K562 (cell line): ENCODE data around the gene DNAAF3. TPM values are rescaled to one million over a fixed set of nuclear protein-coding genes. Genes with fewer than 3 reads are reported as not detected.

Source experiments
- ASH1L ChIP-seq: fragments of 450-650 bp; IDR thresholded peaks from 2 replicates; pipeline ENCODE4 v1.6.1; 2018; ENCODE audit warnings: borderline replicate concordance, mild to moderate bottlenecking, low read depth; ENCODE audit not compliant: partially characterized antibody
- EP300 ChIP-seq: IDR thresholded peaks from 2 replicates; pipeline ENCODE4 v1.6.1; 2012; ENCODE audit warnings: low read length, improper control_type of control experiment
- HNRNPUL1 ChIP-seq: fragments of 200-400 bp; formaldehyde crosslinking; IDR thresholded peaks from 2 replicates; pipeline ENCODE4 v1.6.1; 2017; ENCODE audit warnings: low read length
- MIER1 ChIP-seq: fragments of 450-650 bp; IDR thresholded peaks from 2 replicates; pipeline ENCODE4 v1.6.1; 2016; ENCODE audit warnings: antibody characterized with exemption, mild to moderate bottlenecking, low read depth
- POLR2A ChIP-seq: fragments of 450-650 bp; conservative IDR thresholded peaks from 2 replicates; pipeline ENCODE4 v1.6.1; 2016
- TCF3 ChIP-seq: sonication (generic); formaldehyde crosslinking; IDR thresholded peaks from 2 replicates; pipeline ENCODE4 v1.4.0; 2020; ENCODE audit warnings: mild to moderate bottlenecking, missing genetic modification reagents
- ZFP1 ChIP-seq: fragments of 450-650 bp; formaldehyde crosslinking; IDR thresholded peaks from 2 replicates; pipeline ENCODE4 v1.4.0; 2020; ENCODE audit warnings: mild to moderate bottlenecking, mixed read lengths
- ZNF699 ChIP-seq: fragments of 250-450 bp; sonication (Bioruptor Pico); IDR thresholded peaks from 2 replicates; pipeline ENCODE4 v1.8.0; 2021; ENCODE audit warnings: mild to moderate bottlenecking, moderate library complexity; ENCODE audit not compliant: insufficient replicate concordance
- polyA plus RNA-seq, 8 experiments: library from polyadenylated mRNA; depleted of rRNA in 4 of 8; stranded (reverse) in 5 of 8; unstranded in 3 of 8; fragments of >200 nt; fragmentation: Nextera tagmentation in 2 of 8; fragmentation: Illumina TruSeq in 1 of 8; extraction: Ambion mirVana in 2 of 8; extraction: Trizol in 1 of 8; gene quantifications; 2 replicates each; pipeline versions ENCODE4 v1.2.1 to v1.2.3, GENCODE V29; 2011 to 2014; ENCODE audit warnings: inconsistent platforms in 1 of 8, missing spikeins in 1 of 8
- total RNA-seq, 7 experiments: library from RNA; depleted of rRNA in 6 of 7; stranded (reverse); fragments of >200 nt in 6 of 7; fragmentation: Illumina TruSeq in 2 of 7; extraction: Trizol in 2 of 7; gene quantifications; 2 replicates each; pipeline versions ENCODE4 v1.2.1 to v1.2.3, GENCODE V29; 2011 to 2021; ENCODE audit warnings: low replicate concordance in 1 of 7
- TF ChIP-seq, protein P1 (sequence below): fragments of 450-650 bp; formaldehyde crosslinking; IDR thresholded peaks from 2 replicates; pipeline ENCODE4 v1.4.0; 2022; ENCODE audit warnings: mild to moderate bottlenecking, moderate library complexity
- TF ChIP-seq, protein P2 (sequence below): fragments of 250-450 bp; sonication (Bioruptor Pico); IDR thresholded peaks from 2 replicates; pipeline ENCODE4 v1.9.0; 2021; ENCODE audit warnings: mild to moderate bottlenecking
- TF ChIP-seq, protein P3 (sequence below): fragments of 250-450 bp; sonication (Bioruptor Pico); IDR thresholded peaks from 2 replicates; pipeline ENCODE4 v1.4.0; 2020
- TF ChIP-seq, protein P4 (sequence below): fragments of 450-650 bp; IDR thresholded peaks from one replicate; pipeline ENCODE4 v1.6.1; 2018; ENCODE audit warnings: mild to moderate bottlenecking, moderate library complexity; ENCODE audit not compliant: partially characterized antibody
- TF ChIP-seq, protein P5 (sequence below): fragments of 450-650 bp; IDR thresholded peaks from 2 replicates; pipeline ENCODE4 v1.6.1; 2014; ENCODE audit warnings: low read depth, mild to moderate bottlenecking, moderate library complexity, borderline replicate concordance

Gene DNAAF3
- total and polyA plus RNA-seq, 9 of the 15 experiments (the other 6 are each of a cell fraction or from before 2014, with no cell fraction given): 21.6 to 61.5 (median 43.0) TPM

DNA sequence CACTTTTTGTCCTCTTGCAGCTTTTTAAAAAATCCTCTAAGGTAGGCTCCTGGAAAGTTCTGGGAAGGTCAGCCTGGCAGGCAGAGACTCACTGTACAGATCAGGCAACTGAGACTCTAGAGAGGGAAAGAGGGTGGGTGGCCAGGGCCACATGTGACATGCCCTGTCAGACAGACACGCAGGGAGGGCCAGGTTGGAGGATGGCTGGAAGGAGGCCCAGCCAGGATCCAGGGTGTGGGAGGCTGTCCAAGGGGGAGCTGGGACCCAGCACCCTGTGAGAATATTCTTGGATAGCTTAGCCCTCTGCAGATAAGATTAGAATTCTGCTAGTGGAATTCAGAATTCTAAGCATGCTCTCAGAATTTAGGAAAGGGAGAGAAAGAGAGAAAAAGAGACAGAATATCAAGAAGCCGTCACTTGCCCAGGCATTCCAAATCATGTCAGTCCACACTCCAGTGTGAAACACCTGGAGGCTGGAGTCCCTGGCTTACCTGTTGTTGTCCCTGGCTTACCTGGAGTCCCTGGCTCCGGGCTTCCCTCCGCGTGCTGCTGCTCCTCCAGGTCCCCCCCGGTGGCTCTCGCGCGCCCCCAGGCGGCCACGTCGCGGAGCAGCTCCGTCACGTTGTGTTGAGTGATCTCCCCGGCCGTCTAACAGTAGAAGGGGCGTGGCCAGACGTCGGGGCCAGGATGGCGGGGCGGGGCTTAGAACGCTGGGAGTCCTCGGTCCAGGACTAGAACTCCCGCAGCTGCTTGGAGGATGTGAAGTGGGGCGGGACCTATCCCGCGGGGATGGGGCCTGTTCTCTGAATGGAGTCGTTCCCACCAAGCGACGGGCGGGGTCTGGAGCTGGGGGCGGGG is 6.1 kb downstream of the DNAAF3 start (continued):
- TF ChIP-seq HNRNPUL1 (no peak), ZNF699 (CRISPR knock-in tag) (no peak), ZFP1 (no peak), POLR2A (no peak), MIER1 (no peak), TCF3 (peak; percentile 29; the same call in 1 of the 2 replicates), EP300 (peak; percentile 32; the same call in 1 of the 2 replicates), ASH1L (no peak)
- TF ChIP-seq, protein P1, sequence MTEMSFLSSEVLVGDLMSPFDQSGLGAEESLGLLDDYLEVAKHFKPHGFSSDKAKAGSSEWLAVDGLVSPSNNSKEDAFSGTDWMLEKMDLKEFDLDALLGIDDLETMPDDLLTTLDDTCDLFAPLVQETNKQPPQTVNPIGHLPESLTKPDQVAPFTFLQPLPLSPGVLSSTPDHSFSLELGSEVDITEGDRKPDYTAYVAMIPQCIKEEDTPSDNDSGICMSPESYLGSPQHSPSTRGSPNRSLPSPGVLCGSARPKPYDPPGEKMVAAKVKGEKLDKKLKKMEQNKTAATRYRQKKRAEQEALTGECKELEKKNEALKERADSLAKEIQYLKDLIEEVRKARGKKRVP (CRISPR knock-in tag): no peak
- TF ChIP-seq, protein P2, sequence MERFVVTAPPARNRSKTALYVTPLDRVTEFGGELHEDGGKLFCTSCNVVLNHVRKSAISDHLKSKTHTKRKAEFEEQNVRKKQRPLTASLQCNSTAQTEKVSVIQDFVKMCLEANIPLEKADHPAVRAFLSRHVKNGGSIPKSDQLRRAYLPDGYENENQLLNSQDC: no peak
- TF ChIP-seq, protein P3, sequence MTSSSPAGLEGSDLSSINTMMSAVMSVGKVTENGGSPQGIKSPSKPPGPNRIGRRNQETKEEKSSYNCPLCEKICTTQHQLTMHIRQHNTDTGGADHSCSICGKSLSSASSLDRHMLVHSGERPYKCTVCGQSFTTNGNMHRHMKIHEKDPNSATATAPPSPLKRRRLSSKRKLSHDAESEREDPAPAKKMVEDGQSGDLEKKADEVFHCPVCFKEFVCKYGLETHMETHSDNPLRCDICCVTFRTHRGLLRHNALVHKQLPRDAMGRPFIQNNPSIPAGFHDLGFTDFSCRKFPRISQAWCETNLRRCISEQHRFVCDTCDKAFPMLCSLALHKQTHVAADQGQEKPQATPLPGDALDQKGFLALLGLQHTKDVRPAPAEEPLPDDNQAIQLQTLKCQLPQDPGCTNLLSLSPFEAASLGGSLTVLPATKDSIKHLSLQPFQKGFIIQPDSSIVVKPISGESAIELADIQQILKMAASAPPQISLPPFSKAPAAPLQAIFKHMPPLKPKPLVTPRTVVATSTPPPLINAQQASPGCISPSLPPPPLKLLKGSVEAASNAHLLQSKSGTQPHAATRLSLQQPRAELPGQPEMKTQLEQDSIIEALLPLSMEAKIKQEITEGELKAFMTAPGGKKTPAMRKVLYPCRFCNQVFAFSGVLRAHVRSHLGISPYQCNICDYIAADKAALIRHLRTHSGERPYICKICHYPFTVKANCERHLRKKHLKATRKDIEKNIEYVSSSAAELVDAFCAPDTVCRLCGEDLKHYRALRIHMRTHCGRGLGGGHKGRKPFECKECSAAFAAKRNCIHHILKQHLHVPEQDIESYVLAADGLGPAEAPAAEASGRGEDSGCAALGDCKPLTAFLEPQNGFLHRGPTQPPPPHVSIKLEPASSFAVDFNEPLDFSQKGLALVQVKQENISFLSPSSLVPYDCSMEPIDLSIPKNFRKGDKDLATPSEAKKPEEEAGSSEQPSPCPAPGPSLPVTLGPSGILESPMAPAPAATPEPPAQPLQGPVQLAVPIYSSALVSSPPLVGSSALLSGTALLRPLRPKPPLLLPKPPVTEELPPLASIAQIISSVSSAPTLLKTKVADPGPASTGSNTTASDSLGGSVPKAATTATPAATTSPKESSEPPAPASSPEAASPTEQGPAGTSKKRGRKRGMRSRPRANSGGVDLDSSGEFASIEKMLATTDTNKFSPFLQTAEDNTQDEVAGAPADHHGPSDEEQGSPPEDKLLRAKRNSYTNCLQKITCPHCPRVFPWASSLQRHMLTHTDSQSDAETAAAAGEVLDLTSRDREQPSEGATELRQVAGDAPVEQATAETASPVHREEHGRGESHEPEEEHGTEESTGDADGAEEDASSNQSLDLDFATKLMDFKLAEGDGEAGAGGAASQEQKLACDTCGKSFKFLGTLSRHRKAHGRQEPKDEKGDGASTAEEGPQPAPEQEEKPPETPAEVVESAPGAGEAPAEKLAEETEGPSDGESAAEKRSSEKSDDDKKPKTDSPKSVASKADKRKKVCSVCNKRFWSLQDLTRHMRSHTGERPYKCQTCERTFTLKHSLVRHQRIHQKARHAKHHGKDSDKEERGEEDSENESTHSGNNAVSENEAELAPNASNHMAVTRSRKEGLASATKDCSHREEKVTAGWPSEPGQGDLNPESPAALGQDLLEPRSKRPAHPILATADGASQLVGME (CRISPR knock-in tag): no peak
- TF ChIP-seq, protein P4, sequence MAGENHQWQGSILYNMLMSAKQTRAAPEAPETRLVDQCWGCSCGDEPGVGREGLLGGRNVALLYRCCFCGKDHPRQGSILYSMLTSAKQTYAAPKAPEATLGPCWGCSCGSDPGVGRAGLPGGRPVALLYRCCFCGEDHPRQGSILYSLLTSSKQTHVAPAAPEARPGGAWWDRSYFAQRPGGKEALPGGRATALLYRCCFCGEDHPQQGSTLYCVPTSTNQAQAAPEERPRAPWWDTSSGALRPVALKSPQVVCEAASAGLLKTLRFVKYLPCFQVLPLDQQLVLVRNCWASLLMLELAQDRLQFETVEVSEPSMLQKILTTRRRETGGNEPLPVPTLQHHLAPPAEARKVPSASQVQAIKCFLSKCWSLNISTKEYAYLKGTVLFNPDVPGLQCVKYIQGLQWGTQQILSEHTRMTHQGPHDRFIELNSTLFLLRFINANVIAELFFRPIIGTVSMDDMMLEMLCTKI: no peak
- TF ChIP-seq, protein P5, sequence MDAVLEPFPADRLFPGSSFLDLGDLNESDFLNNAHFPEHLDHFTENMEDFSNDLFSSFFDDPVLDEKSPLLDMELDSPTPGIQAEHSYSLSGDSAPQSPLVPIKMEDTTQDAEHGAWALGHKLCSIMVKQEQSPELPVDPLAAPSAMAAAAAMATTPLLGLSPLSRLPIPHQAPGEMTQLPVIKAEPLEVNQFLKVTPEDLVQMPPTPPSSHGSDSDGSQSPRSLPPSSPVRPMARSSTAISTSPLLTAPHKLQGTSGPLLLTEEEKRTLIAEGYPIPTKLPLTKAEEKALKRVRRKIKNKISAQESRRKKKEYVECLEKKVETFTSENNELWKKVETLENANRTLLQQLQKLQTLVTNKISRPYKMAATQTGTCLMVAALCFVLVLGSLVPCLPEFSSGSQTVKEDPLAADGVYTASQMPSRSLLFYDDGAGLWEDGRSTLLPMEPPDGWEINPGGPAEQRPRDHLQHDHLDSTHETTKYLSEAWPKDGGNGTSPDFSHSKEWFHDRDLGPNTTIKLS: peak; percentile 87
